B cell (primary cell): ENCODE data around the gene GPR160.

ENCODE experiments used
- CTCF ChIP-seq: fragments of 200-600 bp; IDR thresholded peaks from one replicate; pipeline ENCODE4 v1.8.0; 2022; ENCODE audit warnings: antibody characterized with exemption, mild to moderate bottlenecking
- EZH2 ChIP-seq: IDR thresholded peaks from 2 replicates; pipeline ENCODE4 v1.6.1; 2012; ENCODE audit warnings: borderline replicate concordance, low read depth, mild to moderate bottlenecking, moderate library complexity, low read length; ENCODE audit not compliant: insufficient read depth, poor library complexity, severe bottlenecking

- TF ChIP-seq CTCF (no peak), EZH2 (no peak)
These were observed 61.0 kb downstream of the GPR160 start for GRCh38 chr3:170098753-170099152.
